Suprapubic skin (tissue), 4 donors: ENCODE measurements around the gene WFIKKN1. TPM values are rescaled to one million over a fixed set of nuclear protein-coding genes. Genes with fewer than 3 reads are reported as not detected.

ENCODE experiments used
- DNase-seq, 2 donors: peaks; one replicate each; pipeline ENCODE4 v3.0.0-alpha.2; 2019; ENCODE audit warnings: low spot score in 2 of 2
- H3K27ac ChIP-seq: fragments of 200-600 bp; sonication (generic); one replicate; pipeline ENCODE4 v1.5.1; 2019
- H3K27me3 ChIP-seq: fragments of 200-600 bp; sonication (generic); one replicate; pipeline ENCODE4 v1.5.1; 2019
- H3K36me3 ChIP-seq: fragments of 200-600 bp; sonication (generic); one replicate; pipeline ENCODE4 v1.5.1; 2019
- H3K4me1 ChIP-seq: fragments of 200-600 bp; sonication (generic); one replicate; pipeline ENCODE4 v1.5.1; 2019
- H3K4me3 ChIP-seq: fragments of 200-600 bp; sonication (generic); one replicate; pipeline ENCODE4 v1.5.1; 2019; ENCODE audit warnings: mild to moderate bottlenecking
- H3K9me3 ChIP-seq: fragments of 200-600 bp; sonication (generic); one replicate; pipeline ENCODE4 v1.5.1; 2019
- EP300 ChIP-seq: sonication (generic); formaldehyde crosslinking; IDR thresholded peaks from one replicate; pipeline ENCODE4 v1.6.1; 2017; ENCODE audit warnings: antibody characterized with exemption
- POLR2A ChIP-seq, 2 donors: fragments of 450-650 bp; IDR thresholded peaks; one replicate each; pipeline ENCODE4 v1.6.1; 2017; ENCODE audit warnings: antibody characterized with exemption in 2 of 2, mild to moderate bottlenecking in 2 of 2, moderate library complexity in 2 of 2
- POLR2AphosphoS5 ChIP-seq, 3 donors: sonication (generic); formaldehyde crosslinking; IDR thresholded peaks; one replicate each; pipeline ENCODE4 v1.6.1; 2017; ENCODE audit warnings: antibody characterized with exemption in 3 of 3
- WGBS: methylation state at CpG from one replicate; pipeline ENCODE4 v1.1.5; 2018; 5-methylcytosine and 5-hydroxymethylcytosine counted together
- total RNA-seq, 4 donors: library from RNA; depleted of rRNA; stranded (reverse); fragments of >200 nt; gene quantifications; one replicate each; pipeline ENCODE4 v1.1.0, GENCODE V29; 2016
- TF ChIP-seq, protein P1 (sequence below), 2 donors: fragments of 200-600 bp in 1 of 2; fragments of 450-650 bp in 1 of 2; sonication (generic) in 1 of 2; IDR thresholded peaks; one replicate each; pipeline ENCODE4 v1.5.1; 2016 to 2019; ENCODE audit warnings: antibody characterized with exemption in 2 of 2, mild to moderate bottlenecking in 1 of 2, moderate library complexity in 1 of 2

The WFIKKN1 gene
- total RNA-seq, 4 donors from 2014 or later: 1.2 to 12.6 (median 4.6) TPM

DNA sequence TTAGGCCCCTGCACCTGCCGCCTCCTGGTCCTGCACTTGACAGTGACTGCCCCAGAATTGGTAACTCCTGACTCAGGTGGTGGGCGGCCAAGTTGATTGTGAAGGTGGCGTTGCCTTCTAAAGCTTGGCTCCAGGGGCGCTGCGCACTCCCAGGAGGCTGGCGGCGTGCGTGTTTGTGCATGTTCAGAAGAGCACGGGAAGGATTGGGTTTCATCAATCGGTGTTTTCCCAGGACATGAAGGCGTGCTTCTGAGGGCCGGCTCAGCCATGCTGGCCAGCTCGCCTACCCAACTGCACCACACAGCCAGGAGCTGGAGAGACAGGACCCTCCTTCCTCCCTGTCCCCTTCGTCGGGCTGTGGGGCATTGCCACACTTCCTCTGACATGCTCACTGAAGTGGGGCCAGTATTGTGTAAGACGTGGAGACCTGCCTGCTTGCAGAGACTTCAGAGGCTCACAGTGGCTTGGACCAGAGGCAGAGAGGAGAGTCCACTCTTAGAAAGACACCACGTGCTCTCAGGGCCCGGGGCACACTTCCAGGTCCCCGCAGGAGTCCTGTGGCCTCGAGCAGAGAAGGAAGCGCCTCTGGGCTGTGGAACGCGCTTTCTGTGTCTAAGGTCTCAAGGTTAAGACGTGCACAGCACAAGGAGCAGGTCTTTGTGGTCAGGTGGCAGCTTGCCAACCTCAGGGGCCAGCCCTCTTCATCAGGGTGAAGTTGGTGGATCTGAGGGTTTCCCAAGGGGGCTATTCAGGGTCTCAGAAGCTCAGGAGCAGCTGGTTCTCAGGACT is 38.1 kb upstream of the WFIKKN1 start:
- Histone ChIP-seq H3K27me3 (no peaks in the 10 kb centered on the region), H3K4me3 (peak overlapping the region; percentile 84), H3K9me3 (no peaks in the 10 kb centered on the region), H3K4me1 (peaks cover 75% of the 10 kb centered on the region), H3K36me3 (no peaks in the 10 kb centered on the region), H3K27ac (peak overlapping the region; percentile 91)
- 47% methylated on average over 22 of the region's 24 CpGs for WGBS
- TF ChIP-seq POLR2A (IDR thresholded peaks at IDR 0.05): no peak
- TF ChIP-seq, protein P1, sequence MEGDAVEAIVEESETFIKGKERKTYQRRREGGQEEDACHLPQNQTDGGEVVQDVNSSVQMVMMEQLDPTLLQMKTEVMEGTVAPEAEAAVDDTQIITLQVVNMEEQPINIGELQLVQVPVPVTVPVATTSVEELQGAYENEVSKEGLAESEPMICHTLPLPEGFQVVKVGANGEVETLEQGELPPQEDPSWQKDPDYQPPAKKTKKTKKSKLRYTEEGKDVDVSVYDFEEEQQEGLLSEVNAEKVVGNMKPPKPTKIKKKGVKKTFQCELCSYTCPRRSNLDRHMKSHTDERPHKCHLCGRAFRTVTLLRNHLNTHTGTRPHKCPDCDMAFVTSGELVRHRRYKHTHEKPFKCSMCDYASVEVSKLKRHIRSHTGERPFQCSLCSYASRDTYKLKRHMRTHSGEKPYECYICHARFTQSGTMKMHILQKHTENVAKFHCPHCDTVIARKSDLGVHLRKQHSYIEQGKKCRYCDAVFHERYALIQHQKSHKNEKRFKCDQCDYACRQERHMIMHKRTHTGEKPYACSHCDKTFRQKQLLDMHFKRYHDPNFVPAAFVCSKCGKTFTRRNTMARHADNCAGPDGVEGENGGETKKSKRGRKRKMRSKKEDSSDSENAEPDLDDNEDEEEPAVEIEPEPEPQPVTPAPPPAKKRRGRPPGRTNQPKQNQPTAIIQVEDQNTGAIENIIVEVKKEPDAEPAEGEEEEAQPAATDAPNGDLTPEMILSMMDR (IDR thresholded peaks at IDR 0.05): peak; percentile 23 to 51
- peak in 1 of 3 donors; percentile 60 for TF ChIP-seq POLR2AphosphoS5 (IDR thresholded peaks at IDR 0.05)
- TF ChIP-seq EP300: no peak
- DNase-seq: peak in 1 of 2 donors; percentile 78

DNA sequence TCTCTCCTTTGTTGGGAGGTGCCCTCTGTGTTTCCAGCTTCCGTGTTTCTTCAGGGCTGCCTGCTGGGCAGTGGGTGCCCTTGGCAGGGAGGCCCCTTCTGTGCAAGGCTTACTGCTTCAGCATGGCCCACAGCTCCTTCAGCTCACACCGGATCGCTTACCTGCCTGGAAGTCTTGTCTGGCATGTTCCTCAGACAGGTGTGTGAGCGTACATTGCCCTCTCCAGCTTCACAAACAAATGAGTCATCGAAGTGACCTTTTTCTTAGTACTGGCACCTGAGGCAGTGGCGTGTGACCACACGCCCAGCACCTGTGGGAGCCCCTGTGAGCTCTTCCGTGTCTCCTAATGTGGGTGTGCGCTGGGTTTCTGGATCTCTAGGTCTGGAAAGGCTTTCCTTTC is 37.4 kb upstream of the WFIKKN1 start:
- WGBS: 30% methylated on average over 8 of the region's 9 CpGs
- no peak for DNase-seq

DNA sequence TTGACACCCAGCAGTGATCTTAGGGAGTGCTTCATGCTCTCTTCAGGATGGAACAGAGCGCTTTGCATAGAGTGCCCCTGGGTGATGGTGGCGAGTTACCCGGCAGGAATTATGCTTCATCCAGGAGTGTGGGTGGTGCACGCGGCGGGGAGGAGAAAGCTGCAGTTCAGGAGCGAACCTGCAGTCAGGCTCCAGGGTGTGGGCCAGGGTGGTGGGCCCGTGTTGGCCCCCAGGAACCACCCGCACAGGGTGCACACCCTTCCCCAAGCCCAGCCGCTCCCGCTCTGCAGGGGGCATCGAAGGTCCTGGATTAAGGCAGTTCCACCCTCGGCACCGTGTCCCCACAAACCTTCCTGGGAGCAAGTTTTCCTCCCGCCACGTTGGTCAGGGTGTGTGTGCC is 37.0 kb upstream of the WFIKKN1 start:
- peak overlapping the region; percentile 18 for H3K4me3 ChIP-seq
- no peaks in the 10 kb centered on the region for H3K9me3 ChIP-seq
- WGBS: 10% methylated on average over 2 of the region's 16 CpGs
- H3K4me1 ChIP-seq: peaks cover 65% of the 10 kb centered on the region
- H3K27me3 ChIP-seq: no peaks in the 10 kb centered on the region
- TF ChIP-seq EP300 (no peak), POLR2A (IDR thresholded peaks at IDR 0.05) (no peak), POLR2AphosphoS5 (IDR thresholded peaks at IDR 0.05) (no peak)
- TF ChIP-seq, protein P1 (IDR thresholded peaks at IDR 0.05): no peak
- peak overlapping the region; percentile 91 for H3K27ac ChIP-seq
- DNase-seq: no peak
- H3K36me3 ChIP-seq: peaks cover 1% of the 10 kb centered on the region

More for the DNA sequence above, 37.4 kb upstream of the WFIKKN1 start:
- H3K4me1 ChIP-seq: peaks cover 68% of the 10 kb centered on the region
- TF ChIP-seq, protein P1 (IDR thresholded peaks at IDR 0.05): no peak
- TF ChIP-seq POLR2AphosphoS5 (IDR thresholded peaks at IDR 0.05) (no peak), POLR2A (IDR thresholded peaks at IDR 0.05) (no peak), EP300 (no peak)
- H3K36me3 ChIP-seq: no peaks in the 10 kb centered on the region
- no peaks in the 10 kb centered on the region for H3K27me3 ChIP-seq
- H3K9me3 ChIP-seq: no peaks in the 10 kb centered on the region
- peak overlapping the region; percentile 91 for H3K27ac ChIP-seq
- H3K4me3 ChIP-seq: peak overlapping the region; percentile 84

DNA sequence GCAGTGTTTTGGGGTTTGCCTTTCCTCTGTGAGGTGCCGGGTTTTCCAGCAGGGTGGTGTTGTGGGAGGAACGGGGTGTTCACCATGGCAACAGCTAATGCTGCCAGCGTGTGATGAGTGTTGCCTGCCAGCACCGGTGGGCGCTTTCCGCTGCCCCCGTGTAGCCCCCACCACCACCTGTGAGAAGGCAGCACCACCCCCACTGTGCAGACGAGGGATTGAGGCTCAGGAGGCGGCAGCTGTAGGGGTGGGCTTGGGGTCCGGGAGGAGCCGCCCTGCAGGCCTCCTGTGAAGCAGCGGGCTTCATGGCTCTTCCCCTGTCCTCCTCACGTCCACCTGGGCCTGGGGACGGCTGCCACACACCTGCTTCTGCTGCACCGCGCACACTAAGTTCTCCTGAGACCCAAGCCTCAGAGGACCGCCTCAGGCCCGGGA is 35.7 kb upstream of the WFIKKN1 start:
- Histone ChIP-seq H3K27me3 (no peaks in the 10 kb centered on the region), H3K27ac (no peak overlapping the region), H3K36me3 (peaks cover 7% of the 10 kb centered on the region), H3K4me3 (no peak overlapping the region), H3K4me1 (peaks cover 65% of the 10 kb centered on the region), H3K9me3 (no peaks in the 10 kb centered on the region)
- 75% methylated on average over 8 of the region's 18 CpGs for WGBS
- TF ChIP-seq, protein P1 (IDR thresholded peaks at IDR 0.05): no peak
- TF ChIP-seq EP300: no peak
- no peak for TF ChIP-seq POLR2AphosphoS5 (IDR thresholded peaks at IDR 0.05)
- TF ChIP-seq POLR2A (IDR thresholded peaks at IDR 0.05): no peak
- peak in 1 of 2 donors; percentile 55 for DNase-seq

DNA sequence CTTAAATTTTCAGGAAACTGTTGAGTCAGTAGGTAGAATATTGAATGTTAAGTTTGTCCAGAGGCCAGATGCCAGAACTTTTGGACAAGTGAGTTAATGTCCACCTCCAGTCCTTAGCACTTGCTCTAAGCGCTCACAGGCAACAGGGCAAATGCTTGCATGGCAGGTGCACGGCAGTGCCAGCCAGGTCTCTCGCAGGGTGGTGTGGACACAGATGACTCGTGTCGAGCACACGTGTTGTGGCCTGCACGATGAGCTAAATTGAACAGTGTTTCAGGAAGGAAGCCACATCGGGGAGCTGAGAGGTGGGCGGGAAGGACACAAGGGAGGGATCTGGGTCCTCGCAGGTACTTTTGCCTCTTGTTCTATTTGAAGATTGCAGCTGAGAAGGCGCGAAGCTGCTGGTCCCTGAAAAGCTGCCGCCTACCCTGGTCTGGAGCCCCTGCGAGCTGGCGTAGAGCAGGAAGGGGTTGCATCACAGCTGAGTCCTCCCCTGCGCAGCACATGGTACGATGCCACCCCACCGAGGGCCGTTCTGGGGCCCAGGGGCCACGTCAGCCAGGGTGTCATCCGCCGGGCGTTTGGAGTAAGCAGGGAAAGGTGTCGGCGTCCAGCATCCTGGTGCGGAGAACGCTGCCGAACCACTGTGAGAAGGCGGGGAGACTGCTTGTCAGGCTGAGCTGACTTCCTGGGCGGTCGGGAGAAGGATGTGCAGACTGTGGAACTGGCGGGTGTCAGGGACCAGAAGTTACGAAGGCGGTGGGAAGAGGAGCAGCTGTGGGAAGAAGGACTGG is 34.6 kb upstream of the WFIKKN1 start:
- no peak overlapping the region for H3K4me3 ChIP-seq
- no peak for DNase-seq
- no peaks in the 10 kb centered on the region for H3K9me3 ChIP-seq
- H3K27ac ChIP-seq: no peak overlapping the region
- H3K27me3 ChIP-seq: no peaks in the 10 kb centered on the region
- 77% methylated on average over 20 of the region's 34 CpGs for WGBS
- peaks cover 58% of the 10 kb centered on the region for H3K4me1 ChIP-seq
- H3K36me3 ChIP-seq: peaks cover 7% of the 10 kb centered on the region
- no peak for TF ChIP-seq POLR2A (IDR thresholded peaks at IDR 0.05)
- no peak for TF ChIP-seq POLR2AphosphoS5 (IDR thresholded peaks at IDR 0.05)
- no peak for TF ChIP-seq EP300
- TF ChIP-seq, protein P1 (IDR thresholded peaks at IDR 0.05): no peak
